ENCODE measurements around the gene DAP. TPM values are rescaled to one million over a fixed set of nuclear protein-coding genes. Genes with fewer than 3 reads are reported as not detected.

DAP gene
- total RNA-seq, 1 experiment from 2014 or later, result 47.2 TPM

DNA sequence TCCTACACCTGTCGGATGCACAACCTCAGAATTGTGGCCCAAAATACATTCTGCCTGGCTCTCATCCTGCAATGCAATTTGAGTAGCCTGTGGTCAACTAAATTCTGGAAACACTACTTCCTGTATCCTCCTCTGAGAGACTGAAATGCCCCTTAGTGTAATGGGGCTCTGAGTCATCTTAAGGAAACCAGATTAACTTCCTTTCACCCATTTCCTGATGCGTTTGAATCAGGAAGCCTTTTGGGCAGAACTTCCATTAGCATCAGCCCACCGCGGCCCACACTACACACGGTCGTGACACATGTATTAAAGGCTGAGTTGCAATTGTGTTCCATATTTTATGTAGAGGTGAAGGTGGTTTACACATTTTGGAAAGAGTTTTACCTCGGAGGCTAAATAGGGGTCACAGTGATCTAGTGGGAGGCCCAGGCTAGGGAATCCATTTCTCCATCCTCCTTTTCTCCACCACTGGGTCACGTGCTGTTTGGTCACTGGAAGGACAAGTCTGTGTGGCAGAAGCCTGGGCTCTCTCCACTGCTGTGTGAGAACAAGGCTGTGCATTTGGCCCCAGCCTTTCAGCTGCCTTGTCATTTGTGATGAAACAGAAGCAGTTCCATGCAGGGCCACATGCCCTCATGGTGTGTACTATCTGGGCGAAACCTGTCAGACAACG lies 55.9 kb downstream of the DAP start:
- H2BK15ac ChIP-seq (ENCODE audit: low read depth, low read length), result no peak overlapping the region
- H3K9me3 Mint-ChIP-seq, result no peaks in the 10 kb centered on the region
- H4K91ac ChIP-seq (ENCODE audit: insufficient read length, low read depth, low read length), result no peak overlapping the region
- TF ChIP-seq, protein P1, sequence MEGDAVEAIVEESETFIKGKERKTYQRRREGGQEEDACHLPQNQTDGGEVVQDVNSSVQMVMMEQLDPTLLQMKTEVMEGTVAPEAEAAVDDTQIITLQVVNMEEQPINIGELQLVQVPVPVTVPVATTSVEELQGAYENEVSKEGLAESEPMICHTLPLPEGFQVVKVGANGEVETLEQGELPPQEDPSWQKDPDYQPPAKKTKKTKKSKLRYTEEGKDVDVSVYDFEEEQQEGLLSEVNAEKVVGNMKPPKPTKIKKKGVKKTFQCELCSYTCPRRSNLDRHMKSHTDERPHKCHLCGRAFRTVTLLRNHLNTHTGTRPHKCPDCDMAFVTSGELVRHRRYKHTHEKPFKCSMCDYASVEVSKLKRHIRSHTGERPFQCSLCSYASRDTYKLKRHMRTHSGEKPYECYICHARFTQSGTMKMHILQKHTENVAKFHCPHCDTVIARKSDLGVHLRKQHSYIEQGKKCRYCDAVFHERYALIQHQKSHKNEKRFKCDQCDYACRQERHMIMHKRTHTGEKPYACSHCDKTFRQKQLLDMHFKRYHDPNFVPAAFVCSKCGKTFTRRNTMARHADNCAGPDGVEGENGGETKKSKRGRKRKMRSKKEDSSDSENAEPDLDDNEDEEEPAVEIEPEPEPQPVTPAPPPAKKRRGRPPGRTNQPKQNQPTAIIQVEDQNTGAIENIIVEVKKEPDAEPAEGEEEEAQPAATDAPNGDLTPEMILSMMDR (conservative IDR thresholded peaks at IDR 0.05), result no peak
- WGBS (ENCODE audit: extremely low coverage, insufficient read length, low lambda C conversion rate), result no CpG with 5 or more reads among the region's 10 CpGs
- no peak overlapping the region for H4K5ac ChIP-seq (ENCODE audit: insufficient read length, low read depth, low read length)
- H4K20me1 ChIP-seq (ENCODE audit: control insufficient read depth, insufficient read depth, insufficient read length), result no peaks in the 10 kb centered on the region
- no peak overlapping the region for H2AK5ac ChIP-seq (ENCODE audit: insufficient read length, low read length)
- H3K27ac Mint-ChIP-seq, result 0 out of 7 replicates have a peak overlapping the region, but pooled peaks of 1 of the 3 experiments have one; percentile 17
- no peak overlapping the region for H3K9ac ChIP-seq (ENCODE audit: extremely low read depth, insufficient read length, low read length)
- H3K23ac ChIP-seq (ENCODE audit: insufficient read length, low read depth, low read length), result no peak overlapping the region
- no peaks in the 10 kb centered on the region for H3K27me3 Mint-ChIP-seq (ENCODE audit: low read depth)
- H3K27ac ChIP-seq (ENCODE audit: insufficient read length, low read depth, low read length), result no peak overlapping the region
- no peaks in the 10 kb centered on the region for H3K79me1 ChIP-seq (ENCODE audit: insufficient read depth, low read depth, low read length, poor library complexity, severe bottlenecking)
- no peaks in the 10 kb centered on the region for H3K79me2 ChIP-seq (ENCODE audit: insufficient read depth, low read length)
- no peaks in the 10 kb centered on the region for H3K23me2 ChIP-seq (ENCODE audit: insufficient read length, low read depth, low read length, poor library complexity, severe bottlenecking)
- H3K14ac ChIP-seq (ENCODE audit: insufficient read depth, low read length), result no peak overlapping the region
- no peaks in the 10 kb centered on the region for H3K9me3 ChIP-seq (ENCODE audit: control insufficient read depth, low read depth, low read length)
- no peak overlapping the region for H2BK120ac ChIP-seq (ENCODE audit: low read depth, low read length, poor library complexity, severe bottlenecking)
- no peak overlapping the region for H3K56ac ChIP-seq (ENCODE audit: insufficient read length, low read depth, low read length)
- H3K27me3 ChIP-seq (ENCODE audit: insufficient read depth, low read length), result no peaks in the 10 kb centered on the region
- peaks cover 20% of the 10 kb centered on the region for H3K4me1 ChIP-seq (ENCODE audit: insufficient read depth, low read length)
- H3T11ph ChIP-seq (ENCODE audit: low read length), result no peak overlapping the region
- no peak overlapping the region for H3K4me3 Mint-ChIP-seq
- H3K4me1 Mint-ChIP-seq, result peaks cover 37 to 44% of the 10 kb centered on the region in 2 experiments
- H3K36me3 Mint-ChIP-seq (ENCODE audit: insufficient read depth in 1 of 3, low read depth in 3 of 3), result no peaks in the 10 kb centered on the region
- no peak overlapping the region for H2BK12ac ChIP-seq (ENCODE audit: insufficient read length, low read depth, low read length)
- no peak overlapping the region for H3K18ac ChIP-seq (ENCODE audit: insufficient read length, low read depth, low read length)
- no peak overlapping the region for H2AFZ ChIP-seq (ENCODE audit: low read length)
- H3K4ac ChIP-seq (ENCODE audit: low read depth, low read length), result no peak overlapping the region
- no peak for DNase-seq
- H4K8ac ChIP-seq (replicated peaks; ENCODE audit: insufficient read length, low read depth, low read length), result no peak overlapping the region
- H3K4me2 ChIP-seq (ENCODE audit: insufficient read depth, insufficient read length, low read length), result no peak overlapping the region
- no peak overlapping the region for H2BK20ac ChIP-seq (ENCODE audit: low read depth, low read length, poor library complexity, severe bottlenecking)
- H2BK5ac ChIP-seq (ENCODE audit: insufficient read length, low read length), result no peak overlapping the region

Measured in H9 (cell line).